Endometrial microvascular endothelial cells (primary cell): ENCODE measurements around the gene LIMA1. TPM values are rescaled to one million over a fixed set of nuclear protein-coding genes. Genes with fewer than 3 reads are reported as not detected.
"Not testable (repeated sequence)": the region's sequence is repeated elsewhere in the genome, so short reads cannot be mapped to it uniquely, and the experiment has no call there.

ENCODE experiments used
- in situ Hi-C: cut with HindIII; loops from 2 replicates; pipeline ENCODE4 v1.10.0; 2017; ENCODE audit warnings: low sequenced_read_pairs, low pct_unique_long_range_greater_than_20kb; ENCODE audit errors: inconsistent ontology term
- total RNA-seq: library from RNA; depleted of rRNA; stranded (reverse); fragments of >200 nt; gene quantifications from one replicate; pipeline ENCODE4 v1.2.3, GENCODE V29; 2015; ENCODE audit errors: inconsistent ontology term

Gene LIMA1
- 146 TPM for total RNA-seq

DNA sequence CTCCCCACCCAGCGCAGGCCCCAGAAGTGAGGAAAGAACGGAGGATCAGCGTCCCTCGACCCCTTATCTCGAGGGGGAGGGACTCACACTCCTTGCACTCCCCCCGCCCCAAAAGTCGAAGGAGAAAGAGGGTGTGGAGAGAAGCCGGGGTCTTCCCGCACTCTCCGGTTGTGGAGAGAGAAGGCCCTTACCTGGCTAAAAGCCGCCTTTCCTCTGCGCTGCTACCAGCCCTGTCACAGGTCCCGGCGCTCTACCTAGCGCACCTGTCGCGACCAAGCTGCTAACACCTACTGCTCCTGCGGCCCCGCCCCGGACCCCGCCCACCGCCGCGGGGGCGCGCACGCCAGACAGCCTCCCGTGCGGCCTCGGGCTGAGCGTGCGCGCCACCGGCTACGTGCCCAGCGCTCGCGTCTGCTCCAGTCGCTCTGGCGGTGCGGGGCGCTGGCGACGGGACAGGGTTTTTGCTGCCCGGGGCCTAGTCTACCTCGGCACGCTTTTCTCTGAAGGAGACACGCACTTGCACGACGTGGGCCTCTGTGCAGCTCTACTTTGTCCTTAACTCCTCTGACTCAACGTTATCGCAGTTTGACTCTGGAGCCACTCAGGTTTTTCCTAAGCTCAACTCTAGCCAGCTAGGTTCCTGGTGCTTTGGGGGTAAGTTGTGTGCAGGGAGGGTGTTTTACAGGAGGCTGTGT lies at the start of gene LIMA1:
Gene LIMA1 (minus strand): TSS at position 292 of the 695 bp plus-strand sequence. CDS start 34,769 bp downstream, outside the sequence.
- in situ Hi-C loops, result no loop called here

DNA sequence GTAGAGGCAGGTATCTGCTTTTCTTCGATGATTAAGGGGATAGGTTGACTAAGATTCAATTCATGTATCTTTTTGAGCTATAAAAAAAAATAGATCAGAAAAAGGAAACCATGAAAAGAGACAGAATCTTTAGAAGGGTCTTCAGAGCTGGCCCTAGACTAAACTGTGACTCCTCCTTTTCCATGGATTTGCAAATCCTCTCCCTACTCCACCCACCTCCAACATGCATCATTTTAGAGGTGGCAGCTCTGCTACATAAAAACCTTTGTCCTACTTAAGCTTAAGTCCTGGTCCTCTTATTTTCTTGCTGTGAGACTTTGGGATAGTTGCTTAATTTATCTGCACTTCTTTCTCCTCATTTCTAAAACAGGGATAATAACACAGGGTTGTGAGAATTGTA lies 48.4 kb upstream of the LIMA1 start:
- in situ Hi-C loops, result no loop called here

DNA sequence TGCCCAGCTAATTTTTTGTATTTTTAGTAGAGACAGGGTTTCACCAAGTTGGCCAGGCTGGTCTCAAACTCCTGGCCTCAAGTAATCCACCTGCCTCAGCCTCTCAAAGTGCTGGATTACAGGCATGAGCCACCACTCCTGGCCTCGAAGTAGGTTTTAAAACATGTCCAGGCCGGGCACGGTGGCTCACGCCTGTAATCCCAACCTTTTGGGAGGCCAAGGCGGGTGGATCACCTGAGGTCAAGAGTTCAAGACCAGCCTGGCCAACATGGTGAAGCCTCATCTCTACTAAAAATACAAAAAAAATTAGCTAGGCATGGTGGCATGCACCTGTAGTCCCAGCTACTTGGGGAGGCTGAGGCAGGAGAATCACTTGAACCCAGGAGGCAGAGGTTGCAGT lies 45.3 kb upstream of the LIMA1 start:
- in situ Hi-C loops, result not testable (repeated sequence)

DNA sequence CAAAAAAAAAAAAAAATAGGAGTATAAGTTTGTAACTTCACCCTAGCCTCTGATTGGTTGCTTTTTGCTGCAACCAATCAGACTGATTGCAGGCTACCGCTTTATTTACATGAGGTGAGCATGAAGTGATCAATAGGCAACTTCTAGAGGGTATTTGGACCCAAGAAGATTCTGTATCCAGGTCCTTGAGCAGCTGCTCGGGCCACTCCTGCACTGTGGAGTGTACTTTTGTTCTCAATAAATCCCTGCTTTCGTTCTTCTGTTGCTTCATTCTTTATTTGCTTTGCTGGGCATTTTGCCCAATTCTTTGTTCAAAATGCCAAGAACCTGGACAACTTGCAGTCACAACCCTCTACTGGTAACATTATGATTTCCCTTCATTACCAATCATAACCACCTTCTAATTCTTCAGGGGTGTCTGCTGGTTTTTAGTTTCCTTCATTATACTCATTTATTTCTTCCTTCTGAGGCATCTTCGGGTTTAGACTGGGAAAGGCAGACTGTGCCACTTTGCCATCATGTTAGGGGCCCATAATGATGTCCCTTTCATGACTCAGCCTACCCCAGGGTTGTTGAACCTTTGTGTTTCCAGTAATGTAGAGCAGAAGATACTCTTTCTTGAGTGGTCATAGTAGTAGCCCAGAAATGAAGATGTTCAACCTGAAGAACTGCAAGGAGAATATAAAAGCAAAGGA lies 43.4 kb upstream of the LIMA1 start:
- in situ Hi-C loops, result no loop called here

DNA sequence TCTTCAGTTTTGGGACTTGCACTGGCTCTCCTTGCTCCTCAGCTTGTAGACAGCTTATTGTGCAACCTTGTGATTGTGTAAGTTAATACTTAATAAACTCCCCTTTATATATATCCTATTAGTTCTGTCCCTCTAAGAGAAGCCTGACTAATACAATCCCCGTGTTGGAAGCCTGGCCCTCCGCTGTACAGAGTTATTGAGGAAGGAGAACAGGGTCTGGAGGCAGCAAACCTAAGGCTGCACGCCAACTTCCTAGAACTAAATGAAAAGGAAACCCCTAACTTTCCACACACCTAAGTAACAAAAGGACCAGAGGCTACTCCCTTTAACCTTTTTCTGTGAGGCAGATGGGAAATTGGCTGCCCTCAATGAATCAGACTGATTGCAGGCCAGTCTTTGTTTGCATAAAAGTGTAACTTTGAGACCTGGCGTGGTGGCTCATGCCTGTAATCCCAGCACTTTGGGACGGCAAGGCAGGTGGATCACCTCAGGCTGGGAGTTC lies 42.6 kb upstream of the LIMA1 start:
- in situ Hi-C loops, result no loop called here

DNA sequence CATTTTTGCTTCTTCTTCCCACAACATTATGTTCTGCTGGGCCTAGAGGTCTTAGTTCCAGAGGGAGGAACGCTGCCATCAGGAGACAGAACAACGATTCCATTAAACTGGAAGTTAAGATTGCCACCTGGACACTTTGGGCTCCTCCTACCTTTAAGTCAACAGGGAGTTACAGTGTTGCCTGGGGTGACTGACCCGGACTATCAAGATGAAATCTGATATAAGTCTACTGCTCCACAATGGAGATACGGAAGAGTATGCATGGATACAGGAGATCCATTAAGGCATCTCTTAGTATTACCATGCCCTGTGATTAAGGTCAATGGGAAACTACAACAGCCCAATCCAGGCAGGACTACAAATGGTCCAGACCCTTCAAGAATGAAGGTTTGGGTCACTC lies 41.5 kb upstream of the LIMA1 start:
- in situ Hi-C loops, result not testable (repeated sequence)

DNA sequence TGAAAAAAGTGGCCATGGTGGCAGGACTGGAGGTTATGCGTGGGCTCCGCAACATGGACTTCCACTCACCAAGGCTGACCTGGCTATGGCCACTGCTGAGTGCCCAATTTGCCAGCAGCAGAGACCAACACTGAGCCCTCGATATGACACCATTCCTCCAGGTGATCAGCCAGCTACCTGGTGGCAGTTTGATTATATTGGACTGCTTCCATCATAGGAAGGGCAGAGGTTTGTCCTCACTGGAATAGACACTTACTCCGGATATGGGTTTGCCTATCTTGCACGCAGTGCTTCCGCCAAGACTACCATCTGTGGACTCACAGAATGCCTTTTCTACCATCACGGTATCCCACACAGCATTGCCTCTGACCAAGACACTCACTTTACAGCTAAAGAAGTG lies 40.8 kb upstream of the LIMA1 start:
- in situ Hi-C loops, result not testable (repeated sequence)

DNA sequence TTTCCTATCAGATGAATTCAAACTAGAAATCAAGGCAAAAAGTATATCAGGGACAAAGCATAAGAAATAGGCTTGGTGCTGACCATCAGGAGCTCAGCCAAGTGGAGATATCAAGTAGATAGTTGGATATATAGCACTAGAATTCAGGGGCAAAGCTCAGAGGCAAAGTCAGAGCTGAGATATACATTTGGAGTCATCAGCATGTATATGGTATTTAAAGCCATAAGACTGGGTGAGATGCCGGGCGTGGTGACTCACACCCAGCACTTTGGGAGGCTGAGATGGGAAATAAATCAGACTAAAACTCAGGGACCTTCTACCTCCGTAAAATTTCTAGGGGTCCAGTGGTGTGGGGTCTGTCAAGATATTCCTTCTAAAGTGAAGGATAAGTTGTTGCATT lies 38.9 kb upstream of the LIMA1 start:
- in situ Hi-C loops, result no loop called here

DNA sequence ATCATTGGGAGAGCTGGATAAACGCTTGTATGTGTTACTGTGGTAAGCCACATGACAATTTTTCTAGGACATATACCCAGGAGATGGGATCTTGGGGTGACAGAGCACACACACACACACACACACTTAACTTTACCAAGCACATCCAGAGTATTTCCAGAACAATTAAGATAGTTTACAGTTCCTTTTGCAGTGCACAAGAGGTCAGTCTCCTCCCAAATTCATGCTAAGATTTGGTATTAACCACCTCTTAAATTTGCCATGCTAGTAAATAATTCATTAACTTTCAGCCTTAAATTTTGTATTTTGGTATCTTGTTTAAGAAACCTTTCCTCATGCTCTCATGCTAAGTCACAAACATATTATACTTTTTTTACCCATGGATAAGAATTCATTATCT lies 33.9 kb upstream of the LIMA1 start:
- in situ Hi-C loops, result no loop called here

DNA sequence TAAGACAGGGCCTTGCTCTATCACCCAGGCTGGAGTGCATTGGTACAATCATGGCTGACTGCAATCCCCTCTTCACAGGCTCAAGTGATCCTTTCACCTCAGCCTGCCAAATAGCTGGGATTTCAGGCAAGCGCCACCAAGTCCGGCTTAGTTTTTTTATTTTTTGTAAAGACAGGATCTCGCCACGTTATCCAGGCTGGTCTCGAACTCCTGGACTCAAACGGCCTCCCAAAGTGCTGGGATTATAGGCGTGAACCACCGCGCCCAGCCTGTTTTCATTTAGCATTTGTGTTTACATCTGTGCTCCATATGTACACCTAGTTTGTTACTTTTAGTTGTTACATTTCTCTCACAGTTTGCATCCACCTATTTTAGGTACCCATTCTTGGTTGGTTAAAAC lies 32.5 kb upstream of the LIMA1 start:
- in situ Hi-C loops, result no loop called here

DNA sequence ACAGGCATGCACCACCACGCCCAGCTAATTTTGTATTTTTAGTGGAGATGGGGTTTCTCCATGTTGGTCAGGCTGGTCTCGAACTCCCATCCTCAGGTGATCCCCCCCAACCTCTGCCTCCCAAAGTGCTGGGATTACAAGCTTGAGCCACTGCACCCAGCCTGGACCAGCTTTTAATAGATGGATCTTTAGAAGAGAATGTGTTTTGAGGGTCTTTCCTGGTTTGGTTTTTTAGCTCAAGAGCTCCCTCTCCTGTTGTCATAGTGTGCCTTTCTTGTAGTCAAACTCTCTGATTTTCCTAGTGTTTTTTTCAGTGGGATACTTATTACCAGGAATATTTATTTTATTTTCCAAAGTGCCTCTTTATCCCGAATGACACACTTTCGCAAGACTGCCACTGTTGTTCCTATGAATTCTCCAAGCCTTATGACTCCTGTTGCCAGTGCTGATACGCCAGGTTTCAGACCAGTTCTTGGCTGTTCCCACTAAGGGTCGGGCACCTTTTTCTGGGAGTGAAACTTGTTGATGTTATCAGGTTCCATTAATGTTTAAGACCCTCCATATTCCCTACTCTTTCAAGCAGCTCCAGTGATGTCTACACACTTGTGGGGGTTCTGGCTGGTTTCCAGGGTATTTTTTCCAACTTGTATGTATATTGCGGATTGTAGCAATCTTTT lies 31.5 kb upstream of the LIMA1 start:
- in situ Hi-C loops, result no loop called here

DNA sequence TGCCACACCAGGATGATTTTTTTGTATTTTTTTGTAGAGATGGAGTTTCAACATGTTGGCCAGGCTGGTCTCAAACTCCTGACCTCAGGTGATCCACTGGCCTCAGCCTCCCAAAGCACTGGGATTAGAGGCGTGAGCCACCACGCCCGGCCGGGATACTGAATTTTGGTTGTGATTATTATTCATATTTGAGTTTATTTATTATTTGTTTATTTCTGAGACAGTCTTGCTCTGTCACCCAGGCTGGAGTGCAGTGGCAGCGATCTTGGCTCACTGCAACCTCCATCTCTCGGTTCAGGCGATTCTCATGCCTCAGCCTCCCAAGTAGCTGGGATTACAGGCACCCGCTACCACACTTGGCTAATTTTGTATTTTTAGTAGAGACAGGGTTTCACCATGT lies 30.7 kb upstream of the LIMA1 start:
- in situ Hi-C loops, result not testable (repeated sequence)

DNA sequence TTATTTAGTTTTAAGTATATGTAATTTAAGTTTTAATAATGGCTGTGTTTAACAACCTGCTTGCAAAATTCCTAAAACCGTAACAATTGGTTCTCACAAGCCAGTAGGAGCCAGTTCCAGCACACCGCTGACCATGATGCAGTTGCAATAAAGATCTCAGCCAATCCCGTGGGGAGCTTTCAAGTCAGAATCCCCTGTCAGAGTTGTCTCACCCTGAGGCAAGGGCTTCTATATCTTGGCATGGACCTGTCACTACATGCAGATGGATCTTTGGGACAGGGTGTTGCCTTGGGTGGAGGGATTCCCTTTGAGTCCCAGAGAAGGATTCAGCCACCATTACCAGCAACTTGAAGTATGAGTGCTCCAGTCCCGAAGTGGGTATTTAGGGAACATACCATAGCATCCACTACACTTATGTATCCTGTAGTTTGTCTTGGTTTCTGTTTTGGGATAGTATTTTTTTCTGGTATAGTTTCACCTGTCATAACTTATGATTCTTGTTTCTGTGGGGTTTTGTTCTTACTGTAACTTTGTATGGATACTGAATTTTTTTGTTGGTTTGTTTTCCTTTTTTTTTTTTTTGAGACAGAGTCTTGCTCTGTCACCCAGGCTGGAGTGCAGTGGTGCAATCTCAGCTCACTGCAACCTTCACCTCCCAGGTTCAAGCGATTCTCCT lies 30.1 kb upstream of the LIMA1 start:
- in situ Hi-C loops, result no loop called here

DNA sequence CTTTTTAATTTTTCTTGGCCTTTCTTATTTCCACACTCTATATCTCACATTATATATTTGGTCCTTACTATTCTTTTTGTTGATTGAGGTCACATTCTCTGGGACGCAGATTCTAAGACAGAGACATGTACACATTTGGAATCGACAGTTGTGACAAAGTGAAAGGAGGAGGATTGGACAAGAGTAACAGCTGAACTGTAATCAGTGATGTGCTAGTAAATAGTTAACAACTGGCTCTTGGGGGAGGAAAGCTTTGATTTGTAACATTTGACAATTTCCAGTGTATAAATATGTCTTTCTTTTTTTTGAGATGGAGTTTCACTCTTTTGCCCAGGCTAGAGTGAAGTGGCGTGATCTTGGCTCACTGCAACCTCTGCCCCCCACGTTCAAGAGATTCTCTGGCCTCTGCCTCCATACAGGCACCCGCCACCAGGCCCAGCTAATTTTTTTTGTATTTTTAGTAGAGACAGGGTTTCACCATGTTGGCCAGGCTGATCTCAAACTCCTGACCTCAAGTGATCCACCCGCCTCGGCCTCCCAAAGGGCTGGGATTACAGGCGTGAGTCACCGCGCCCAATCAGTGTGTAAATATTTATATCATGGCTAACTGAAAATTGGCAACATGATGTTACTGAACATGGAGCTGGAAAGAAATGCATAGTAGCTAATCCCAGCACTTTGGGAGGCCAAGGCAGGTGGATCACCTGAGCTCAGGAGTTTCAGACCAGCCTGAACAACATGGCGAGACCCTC lies 28.7 kb upstream of the LIMA1 start:
- in situ Hi-C loops, result not testable (repeated sequence)

DNA sequence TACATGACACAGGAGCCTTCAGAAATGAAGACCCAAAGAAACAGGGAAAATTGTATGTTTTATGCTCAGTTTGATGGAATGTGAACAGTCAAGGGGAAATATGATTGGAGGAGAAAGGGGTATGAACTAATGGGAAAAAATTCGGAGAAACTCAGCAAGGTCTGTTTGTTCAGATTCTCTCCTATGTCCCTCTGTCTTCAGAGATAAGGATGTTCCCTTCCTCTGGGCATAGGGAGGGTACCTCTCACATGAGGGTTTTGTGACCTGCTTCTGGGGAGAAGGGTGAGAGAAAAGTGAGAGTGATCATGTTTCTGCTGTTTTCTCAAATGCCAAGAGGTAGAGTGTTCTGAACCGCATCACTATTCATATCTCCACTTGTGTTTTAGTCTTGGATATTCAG lies 26.6 kb upstream of the LIMA1 start:
- in situ Hi-C loops, result no loop called here

DNA sequence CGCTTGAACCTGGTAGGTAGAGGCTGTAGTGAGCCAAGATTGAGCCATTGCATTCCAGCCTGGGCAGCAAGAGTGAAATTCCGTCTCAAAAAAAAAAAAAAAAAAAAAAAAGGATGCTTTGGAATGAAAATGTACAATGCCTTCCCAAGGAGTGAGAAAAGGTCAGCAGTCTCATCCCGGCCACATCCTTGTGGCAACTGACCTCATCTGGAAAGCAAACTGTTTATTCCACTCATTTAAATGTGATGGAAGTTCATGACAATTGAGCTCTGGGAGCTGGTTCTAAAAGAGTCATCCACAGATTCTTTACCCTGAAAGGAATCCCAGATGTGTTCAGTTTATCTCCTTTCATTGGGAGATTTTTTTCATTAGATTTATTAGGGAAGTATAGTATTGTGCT lies 19.4 kb upstream of the LIMA1 start:
- in situ Hi-C loops, result no loop called here

DNA sequence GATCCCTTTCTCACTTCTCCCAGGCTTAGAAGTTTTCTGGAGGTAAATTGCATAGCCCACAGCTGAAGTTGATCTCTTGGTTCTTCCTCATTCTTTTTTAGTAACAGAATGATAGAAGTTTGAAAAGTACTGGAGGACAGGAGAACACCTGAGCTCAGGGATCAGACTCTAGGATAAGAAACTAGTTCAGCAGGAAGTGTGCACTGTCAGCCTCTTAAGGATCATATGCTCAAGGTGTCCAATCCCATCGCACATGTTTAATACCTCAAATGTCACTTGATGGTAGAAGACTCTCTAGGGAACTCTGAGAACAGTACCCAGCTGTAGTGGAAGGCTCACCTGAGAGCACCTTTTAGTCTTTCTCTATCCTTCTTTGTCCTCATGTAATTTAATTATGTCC lies 14.7 kb upstream of the LIMA1 start:
- in situ Hi-C loops, result no loop called here

DNA sequence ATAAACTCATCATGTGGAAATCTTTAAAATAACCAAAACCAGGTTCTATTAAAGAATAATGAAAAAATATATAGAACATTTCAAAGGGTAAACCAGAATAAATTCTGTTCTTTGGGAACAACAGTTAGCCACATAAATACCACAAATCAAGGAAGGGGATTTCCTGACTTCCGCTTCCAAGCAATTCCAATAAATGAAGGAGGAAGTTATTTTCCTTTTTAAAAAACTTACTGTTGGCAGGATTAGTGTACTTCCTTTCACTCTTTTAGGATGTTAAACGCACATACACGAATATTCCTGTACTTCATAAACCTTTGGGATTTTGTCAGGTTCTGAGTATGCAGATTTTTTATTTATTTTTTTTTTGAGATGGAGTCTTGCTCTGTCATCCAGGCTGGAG lies 13.7 kb upstream of the LIMA1 start:
- in situ Hi-C loops, result no loop called here

DNA sequence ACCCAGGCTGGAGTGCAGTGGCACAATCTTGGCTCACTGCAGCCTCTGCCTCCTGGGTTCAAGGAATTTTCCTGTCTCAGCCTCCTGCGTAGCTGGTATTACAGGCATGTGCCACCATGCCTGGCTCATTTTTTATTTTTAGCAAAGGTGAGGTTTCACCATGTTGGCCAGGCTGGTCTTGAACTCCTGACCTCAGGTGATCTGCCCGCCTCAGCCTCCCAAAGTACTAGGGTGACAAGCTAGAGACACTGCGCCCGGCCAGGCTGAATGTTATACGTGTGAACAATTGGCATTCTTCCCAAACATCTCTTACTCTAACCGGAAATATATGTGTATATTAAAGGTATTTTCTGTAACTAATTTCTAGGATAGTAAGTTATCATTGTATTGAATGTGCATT lies 13.2 kb upstream of the LIMA1 start:
- in situ Hi-C loops, result no loop called here
